ENCODE data around the gene EFNB3.

DNA sequence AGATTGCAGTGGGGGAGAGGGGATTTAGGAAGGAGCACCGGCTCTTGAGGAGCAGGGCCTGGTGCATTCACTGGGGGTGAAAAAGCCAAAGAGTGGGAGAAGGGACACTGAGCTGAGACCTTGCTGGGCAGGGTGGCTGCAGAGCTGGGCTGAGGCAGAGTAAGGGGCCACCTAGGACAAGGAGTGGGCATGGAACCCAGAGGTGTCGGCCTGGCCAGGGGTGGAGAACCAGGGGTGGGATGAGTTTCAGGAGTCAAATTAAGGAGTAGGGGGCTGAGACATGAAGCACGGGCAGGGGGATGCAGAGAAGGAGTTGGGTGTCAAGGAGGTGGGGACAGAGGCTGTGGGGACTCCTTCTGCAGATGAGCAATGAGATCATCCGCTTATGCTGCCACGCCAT is 32.6 kb downstream of the EFNB3 start:
- TF ChIP-seq, protein P1, sequence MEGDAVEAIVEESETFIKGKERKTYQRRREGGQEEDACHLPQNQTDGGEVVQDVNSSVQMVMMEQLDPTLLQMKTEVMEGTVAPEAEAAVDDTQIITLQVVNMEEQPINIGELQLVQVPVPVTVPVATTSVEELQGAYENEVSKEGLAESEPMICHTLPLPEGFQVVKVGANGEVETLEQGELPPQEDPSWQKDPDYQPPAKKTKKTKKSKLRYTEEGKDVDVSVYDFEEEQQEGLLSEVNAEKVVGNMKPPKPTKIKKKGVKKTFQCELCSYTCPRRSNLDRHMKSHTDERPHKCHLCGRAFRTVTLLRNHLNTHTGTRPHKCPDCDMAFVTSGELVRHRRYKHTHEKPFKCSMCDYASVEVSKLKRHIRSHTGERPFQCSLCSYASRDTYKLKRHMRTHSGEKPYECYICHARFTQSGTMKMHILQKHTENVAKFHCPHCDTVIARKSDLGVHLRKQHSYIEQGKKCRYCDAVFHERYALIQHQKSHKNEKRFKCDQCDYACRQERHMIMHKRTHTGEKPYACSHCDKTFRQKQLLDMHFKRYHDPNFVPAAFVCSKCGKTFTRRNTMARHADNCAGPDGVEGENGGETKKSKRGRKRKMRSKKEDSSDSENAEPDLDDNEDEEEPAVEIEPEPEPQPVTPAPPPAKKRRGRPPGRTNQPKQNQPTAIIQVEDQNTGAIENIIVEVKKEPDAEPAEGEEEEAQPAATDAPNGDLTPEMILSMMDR (IDR thresholded peaks at IDR 0.05): no peak
- TF ChIP-seq POLR2A (IDR thresholded peaks at IDR 0.05): no peak
